Activated naive CD4-positive, alpha-beta T cell treated with anti-CD3 and anti-CD28 coated beads, Interleukin-2, amount 50 U/mL, for 16 hours (primary cell): ENCODE results near the gene SGF29.
"Not testable (repeated sequence)": the region's sequence is repeated elsewhere in the genome, so short reads cannot be mapped to it uniquely, and the experiment has no call there.

Experiments used
- DNase-seq: peaks from one replicate; pipeline ENCODE4 v3.0.0-alpha.2; 2020

Gene SGF29

GRCh38 chr16:28569021-28569420 lies 15.3 kb downstream of the SGF29 start:
- DNase-seq, result no peak

GRCh38 chr16:28569968-28570752 lies 16.4 kb downstream of the SGF29 start:
- no peak for DNase-seq

DNA sequence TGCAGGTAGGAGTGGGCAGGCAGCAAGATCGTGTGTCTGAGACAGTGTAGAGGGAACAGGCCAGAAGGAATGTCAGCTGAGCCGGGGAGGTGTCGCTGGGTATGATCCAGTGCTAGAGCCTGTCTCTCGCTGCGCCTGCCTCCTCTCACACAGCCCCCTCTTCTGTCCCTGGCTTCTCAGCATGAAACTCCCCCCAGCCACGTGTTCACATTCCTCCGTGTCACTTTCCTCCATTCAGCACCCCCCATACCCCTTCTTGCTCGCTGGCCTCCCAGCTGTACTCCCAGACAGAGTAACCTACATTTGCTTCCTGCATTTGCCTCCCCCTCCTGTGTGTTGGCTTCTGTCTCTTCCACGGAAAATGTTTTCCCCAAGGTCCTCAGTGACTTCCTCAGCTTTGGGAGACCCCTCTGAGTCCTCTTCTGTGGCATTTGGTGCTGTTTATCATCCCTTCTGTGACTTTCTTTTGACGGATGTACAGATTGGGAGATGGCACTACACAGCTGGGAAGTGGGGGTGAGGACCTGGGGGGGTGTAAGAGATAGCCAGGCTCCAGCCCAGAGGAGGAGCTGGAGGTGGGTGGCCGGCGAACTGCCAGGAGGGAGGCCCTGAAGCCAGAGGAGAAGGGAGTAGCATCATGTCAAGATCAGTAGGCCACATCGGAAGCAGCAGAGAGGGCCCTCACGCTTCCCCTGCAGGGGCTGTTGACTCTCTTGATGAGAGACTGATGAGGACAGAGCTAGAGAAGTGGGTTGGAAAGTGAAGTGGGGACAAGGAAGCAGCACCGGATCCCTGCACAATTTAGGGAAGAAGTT lies 19.2 kb downstream of the SGF29 start:
- no peak for DNase-seq

DNA sequence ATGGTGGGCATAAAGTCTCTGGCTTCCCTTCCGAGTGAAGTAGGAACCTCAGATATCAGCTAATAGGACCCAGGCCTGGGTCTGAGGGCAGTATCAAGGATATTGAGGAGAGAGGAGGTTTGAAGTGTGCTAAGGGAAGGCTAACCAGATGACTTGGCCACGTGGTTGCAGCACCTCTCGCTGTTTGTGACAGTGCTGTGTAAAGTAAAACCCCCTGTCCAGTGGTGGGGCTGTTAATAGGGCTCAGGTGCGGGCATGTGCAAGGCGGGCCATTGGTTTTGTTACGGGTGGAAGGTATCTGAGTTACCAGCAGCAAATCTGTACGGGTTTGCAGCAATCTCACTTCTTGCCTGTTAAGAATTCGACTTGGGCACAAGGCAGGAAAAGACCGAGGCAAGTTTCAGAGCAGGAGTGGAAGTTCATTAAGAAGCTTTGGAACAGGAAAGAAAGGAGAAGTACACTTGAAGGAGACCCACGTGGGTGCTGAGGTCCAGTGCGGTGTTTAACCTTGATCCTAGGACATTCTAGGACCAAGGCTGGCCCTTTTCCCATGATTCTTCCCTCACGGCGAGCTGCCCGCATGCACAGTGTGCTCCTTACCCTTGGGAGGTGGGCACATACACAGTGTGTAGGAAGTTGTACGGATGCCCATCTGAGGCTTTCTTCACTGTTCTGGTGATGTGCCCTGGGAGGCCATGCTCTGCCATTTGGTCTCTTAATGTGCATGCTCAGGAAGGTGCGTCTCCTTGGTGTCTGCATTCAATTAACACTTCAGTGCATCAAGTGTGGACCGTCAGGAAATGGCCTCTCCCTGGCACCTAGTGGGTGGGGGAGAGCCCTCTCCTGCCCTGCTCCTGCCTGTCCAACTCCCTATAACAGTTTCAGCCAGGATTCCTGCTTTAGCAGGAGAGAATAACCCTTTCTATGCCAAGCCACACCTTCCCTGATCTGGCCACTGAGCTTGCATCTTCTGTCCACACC lies 20.3 kb downstream of the SGF29 start:
- DNase-seq, result no peak

GRCh38 chr16:28574925-28575324 lies 21.2 kb downstream of the SGF29 start:
- no peak for DNase-seq

DNA sequence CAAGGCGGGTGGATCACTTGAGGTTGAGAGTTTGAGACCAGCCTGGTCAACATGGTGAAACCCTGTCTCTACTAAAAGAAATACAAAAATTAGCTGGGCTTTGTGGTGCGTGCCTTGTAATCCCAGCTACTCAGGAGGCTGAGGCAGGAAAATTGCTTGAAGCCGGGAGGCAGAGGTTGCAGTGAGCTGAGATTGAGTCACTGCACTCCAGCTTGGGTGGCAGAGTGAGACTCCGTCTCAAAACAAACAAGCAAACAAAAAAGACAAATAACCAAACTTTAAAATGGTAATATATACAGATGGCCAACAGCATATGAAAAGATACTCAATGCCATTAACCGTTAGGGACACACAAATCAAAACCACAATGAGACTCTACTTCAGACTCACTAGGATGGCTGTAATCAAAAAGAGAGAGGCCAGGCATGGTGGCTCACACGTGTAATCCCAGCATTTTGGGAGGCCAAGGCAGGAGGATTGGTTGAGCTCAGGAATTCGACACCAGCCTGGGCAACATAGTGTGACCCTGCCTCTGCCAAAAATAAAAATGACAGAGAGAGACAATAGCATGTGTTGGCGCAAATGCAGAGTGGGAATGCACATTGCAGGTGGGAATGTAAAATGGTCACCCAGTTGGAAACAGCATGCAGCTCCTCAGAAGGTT lies 21.9 kb downstream of the SGF29 start:
- DNase-seq, result no peak

DNA sequence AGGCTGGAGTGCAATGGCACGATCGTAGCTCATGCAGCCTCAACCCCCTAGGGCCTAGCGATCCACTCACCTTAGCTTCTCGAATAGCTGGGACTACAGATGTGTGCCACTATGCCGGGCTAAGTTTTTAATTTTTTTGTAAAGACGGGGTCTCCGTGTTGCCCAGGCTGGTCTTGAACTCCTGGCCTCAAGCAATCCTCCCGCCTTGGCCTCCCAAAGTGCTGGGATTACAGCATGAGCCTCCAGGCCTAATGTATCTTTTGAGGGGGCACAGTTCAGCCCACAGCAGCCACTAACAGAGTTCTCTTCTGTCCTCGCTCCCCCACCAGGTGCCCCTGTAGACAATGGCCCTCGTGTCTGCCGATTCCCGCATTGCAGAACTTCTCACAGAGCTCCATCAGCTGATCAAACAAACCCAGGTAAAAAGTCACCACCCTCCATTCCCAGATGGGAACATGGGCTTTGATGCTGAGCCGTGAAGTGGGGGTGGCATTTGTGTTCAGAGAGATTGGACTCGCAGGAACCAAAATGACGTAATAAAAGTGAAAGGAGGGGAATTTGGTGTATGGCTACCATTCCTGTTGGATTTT lies 27.1 kb downstream of the SGF29 start:
- no peak for DNase-seq

- no peak for DNase-seq
Measured at GRCh38 chr16:28585674-28586073, 32.0 kb downstream of the SGF29 start.

DNA sequence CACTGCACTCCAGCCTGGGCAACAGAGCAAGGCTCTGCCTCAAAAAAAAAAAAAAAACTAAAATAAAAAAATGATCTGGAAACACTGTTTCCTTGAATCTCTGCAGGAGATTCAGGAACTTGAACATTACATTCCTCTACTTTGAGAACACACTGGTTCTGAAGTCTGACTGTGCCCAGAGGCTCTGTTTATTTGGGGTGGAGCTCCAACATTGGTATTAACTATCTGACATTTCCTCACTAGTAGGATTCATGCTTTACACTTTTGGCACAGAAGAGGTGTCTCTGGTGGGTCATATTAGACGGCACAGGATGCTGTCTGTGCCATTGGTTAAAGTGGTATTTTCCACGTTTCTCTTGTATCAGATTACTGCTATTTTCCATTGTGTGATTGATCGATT lies 32.7 kb downstream of the SGF29 start:
- DNase-seq, result no peak

DNA sequence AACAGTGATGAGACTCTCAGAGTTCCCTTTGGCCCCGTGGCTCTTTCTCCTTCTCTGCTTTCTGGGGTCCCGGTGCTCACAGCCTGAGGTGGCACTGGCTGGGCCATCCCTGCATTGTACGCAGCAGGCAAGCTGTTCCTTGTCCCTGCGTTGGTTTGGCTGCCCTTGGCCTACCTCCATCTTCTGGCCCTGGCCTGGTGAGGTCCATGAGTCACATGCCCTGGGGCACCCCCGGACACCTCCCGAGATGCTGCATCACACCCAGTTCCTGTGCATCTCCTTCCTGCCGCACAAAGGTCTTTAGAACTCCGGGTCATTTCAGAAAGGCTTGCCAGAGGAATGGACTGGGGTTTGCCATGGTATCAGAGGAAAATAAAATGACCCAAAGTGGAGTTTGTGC lies 33.7 kb downstream of the SGF29 start:
- DNase-seq, result no peak

GRCh38 chr16:28589069-28589468 lies 35.3 kb downstream of the SGF29 start:
- DNase-seq, result no peak

- no peak for DNase-seq
Measured at GRCh38 chr16:28589930-28590329, 36.2 kb downstream of the SGF29 start.

GRCh38 chr16:28590384-28591340 lies 36.9 kb downstream of the SGF29 start:
- no peak for DNase-seq

GRCh38 chr16:28591355-28591754 lies 37.6 kb downstream of the SGF29 start:
- no peak for DNase-seq

- no peak for DNase-seq
Measured at GRCh38 chr16:28592511-28592910, 38.8 kb downstream of the SGF29 start.

- DNase-seq, result no peak
Measured at GRCh38 chr16:28592979-28593553, 39.3 kb downstream of the SGF29 start.

- not testable (repeated sequence) for DNase-seq
Measured at GRCh38 chr16:28595451-28595850, 41.7 kb downstream of the SGF29 start.

DNA sequence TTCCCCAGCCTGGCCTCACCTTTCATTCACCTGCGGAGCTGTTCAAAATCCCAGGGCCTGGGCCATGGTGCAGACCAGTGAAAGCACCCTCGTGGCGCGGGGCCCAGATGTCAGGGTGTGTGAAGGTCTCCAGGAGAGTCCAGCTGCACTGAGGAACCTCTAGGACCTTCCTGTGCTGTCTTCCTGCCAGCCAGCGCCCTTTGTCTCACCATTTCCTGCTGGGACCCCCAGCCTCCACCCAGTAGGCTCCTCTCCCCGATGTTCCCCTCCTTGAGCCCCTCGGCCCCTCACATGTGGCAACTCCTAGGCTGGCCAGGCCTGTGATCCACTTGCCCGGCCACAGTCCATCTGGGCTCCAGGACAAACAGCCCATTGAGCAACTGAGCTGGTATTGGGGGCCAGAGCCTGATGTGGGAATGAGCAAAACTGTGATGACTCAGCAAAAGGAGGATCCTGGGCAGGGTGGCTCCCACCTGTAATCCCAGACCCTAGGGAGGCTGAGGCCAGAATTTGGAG lies 42.5 kb downstream of the SGF29 start:
- DNase-seq, result no peak

GRCh38 chr16:28596840-28597691 lies 43.3 kb downstream of the SGF29 start, which contains the start of gene SULT1A2:
SULT1A2 (minus strand) TSS chr16:28597050; CDS start chr16:28595930, 1,120 bp downstream.
- DNase-seq, result no peak
